Measurements from ENCODE around the gene CBX6. TPM values are rescaled to one million over a fixed set of nuclear protein-coding genes. Genes with fewer than 3 reads are reported as not detected.
"Not testable (repeated sequence)": the region's sequence is repeated elsewhere in the genome, so short reads cannot be mapped to it uniquely, and the experiment has no call there.

Gene CBX6
- total RNA-seq: 16.0 TPM

DNA sequence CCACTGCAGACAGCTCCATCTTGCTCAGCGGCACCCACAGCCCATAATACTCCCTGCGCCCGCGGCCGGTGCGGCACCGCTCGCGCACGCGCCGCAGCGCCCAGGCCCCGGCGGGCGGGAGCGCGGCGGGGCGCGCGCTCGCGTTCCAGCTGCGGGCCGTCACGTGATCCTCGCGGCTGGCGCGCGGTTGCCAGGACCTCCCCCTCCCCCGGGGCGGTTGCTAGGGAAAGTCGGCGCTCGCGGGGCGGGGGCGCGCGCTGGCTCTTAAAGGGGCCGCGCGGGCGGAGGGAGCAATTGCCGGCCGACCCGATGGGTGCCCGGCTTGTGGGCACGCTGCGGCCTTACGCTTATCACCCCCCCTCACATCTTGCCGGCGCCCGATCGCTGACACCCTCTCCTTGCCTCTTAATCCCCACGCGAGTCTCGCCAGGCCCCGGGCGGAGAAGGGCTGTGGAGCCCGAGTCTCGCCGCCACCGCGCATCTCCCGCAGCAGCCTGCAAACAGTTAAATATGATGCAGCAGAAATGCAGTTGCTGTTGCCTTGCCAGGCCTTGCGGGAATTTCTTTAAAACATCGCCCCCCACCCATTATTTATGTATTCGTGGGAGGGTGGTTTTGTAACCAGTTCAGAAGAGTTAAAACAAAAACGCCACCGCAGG is at the start of gene CBX6:
CBX6 (minus strand) TSS at position 45 of the 659 bp plus-strand sequence; CDS start at position 19, 26 bp downstream.
- ATAC-seq (peak; percentile 85), DNase-seq (ENCODE audit: low spot score) (peak; percentile 95)

DNA sequence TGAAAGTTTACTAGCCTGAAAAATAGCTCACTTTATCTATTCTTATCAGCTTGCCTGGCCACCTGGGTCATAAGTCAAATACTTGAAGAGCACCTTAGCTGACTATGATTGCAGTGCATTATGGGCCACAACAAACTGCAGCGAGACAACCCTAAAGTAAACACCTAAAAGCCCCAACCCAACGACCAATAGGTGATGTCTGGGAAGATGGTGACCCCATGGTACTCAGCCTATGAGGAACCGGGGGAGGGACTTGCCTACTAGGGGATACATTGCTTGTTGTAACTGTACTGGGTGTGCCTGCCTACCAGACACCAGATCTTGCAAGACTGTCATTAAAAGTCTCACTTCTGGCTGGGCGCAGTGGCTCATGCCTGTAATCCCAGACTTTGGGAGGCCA is 49.8 kb upstream of the CBX6 start:
- DNase-seq (ENCODE audit: low spot score): no peak
- no peak for ATAC-seq

DNA sequence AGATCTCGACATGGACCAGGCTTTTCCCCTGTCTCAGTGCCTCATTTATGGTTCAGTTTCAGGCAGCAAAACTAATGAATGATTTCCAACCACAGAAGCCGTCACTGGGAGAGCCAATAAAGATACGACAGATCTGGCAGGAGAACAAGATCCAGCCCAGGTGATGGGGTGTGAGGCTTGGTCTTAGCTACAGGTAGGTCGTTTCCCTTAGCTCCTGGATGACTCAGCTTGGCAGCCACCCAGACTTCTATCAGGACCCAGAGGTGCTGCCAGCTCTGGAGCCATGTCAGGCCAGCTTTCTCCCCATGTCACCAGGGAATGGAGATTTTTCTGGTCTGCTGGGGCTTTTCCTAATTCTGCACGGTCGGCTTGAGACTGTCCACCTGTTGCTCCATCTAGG is 49.1 kb upstream of the CBX6 start:
- ATAC-seq (no peak), DNase-seq (ENCODE audit: low spot score) (no peak)

- ATAC-seq (no peak), DNase-seq (ENCODE audit: low spot score) (no peak)
Observed at GRCh38 chr22:38919631-38920190, 47.7 kb upstream of the CBX6 start.

- no peak for ATAC-seq
Observed at GRCh38 chr22:38911434-38911833, 39.4 kb upstream of the CBX6 start.

DNA sequence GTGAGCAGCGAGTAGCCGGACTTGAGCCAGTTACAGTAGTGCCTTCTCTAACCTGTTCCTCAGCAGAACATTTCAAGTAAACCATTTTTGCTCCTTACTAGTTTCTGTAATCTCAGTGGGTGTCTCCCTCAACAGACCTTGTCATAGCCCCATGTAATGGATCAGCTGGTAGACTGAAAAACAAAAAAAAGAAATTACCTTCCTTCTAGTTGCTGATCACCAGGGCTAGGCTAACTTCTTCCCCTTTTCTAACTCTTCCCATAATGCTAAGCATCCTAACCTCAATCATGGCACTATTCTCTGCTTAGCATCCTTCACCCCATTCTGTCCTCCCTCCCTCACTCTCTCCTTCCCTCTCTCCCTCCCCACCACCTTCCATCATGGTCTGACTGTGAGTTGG is 35.8 kb upstream of the CBX6 start:
- DNase-seq (ENCODE audit: low spot score): no peak
- no peak for ATAC-seq

More at GRCh38 chr22:38911434-38911833, 39.4 kb upstream of the CBX6 start:
- DNase-seq (ENCODE audit: low spot score): no peak

GRCh38 chr22:38906052-38906451 is 34.0 kb upstream of the CBX6 start:
- no peak for ATAC-seq

GRCh38 chr22:38904052-38904617 is 32.1 kb upstream of the CBX6 start:
- not testable (repeated sequence) for DNase-seq (ENCODE audit: low spot score); ATAC-seq

More at GRCh38 chr22:38906052-38906451, 34.0 kb upstream of the CBX6 start:
- DNase-seq (ENCODE audit: low spot score): no peak

DNA sequence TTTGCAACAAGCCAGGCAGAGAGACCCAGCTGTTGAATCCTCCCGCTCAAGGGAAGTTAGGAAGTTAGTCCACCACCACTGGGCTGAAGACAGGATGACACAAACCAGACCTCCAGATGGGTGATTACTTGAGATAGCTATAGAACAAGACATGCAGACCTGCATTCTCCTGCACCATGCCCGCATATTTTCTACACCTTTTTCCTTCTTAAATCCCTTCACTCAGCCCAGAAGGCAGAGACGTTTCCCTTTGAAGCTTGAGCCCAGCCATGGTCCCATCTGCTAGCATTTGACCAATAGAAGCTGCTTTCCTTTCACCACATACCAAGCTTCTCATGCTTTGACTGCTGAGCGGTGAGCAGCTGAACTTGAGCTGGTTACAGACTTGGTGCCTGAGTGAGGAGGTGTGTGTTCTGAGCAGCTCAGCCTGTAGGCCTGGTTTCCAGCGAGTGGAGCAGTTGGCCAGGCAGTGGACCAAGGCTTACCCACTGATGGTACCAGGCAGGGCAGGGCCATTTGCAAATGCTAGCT is 29.2 kb upstream of the CBX6 start:
- ATAC-seq (no peak), DNase-seq (ENCODE audit: low spot score) (no peak)

GRCh38 chr22:38900677-38901076 is 28.7 kb upstream of the CBX6 start:
- DNase-seq (ENCODE audit: low spot score) (no peak), ATAC-seq (no peak)

DNA sequence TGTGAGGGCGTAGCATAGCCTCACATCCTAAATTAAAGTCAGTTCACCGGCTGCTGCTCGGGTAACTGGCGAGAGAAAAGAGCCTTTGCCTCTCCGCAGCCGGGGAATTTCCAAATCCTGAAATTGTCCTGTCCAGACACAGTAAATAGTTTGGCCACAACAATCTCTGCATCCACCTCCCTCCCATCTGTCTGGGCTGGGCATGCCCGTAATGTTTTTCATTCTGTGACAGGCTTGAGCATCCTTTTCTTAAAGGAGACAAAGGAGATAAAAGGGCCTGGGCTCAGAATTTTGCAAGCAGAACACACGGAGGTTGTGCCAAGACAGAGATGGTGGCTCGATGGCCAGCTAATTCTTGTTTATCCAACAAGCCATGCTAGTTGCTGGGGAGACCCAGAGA is 19.2 kb upstream of the CBX6 start:
- DNase-seq (ENCODE audit: low spot score): no peak
- ATAC-seq: no peak

DNA sequence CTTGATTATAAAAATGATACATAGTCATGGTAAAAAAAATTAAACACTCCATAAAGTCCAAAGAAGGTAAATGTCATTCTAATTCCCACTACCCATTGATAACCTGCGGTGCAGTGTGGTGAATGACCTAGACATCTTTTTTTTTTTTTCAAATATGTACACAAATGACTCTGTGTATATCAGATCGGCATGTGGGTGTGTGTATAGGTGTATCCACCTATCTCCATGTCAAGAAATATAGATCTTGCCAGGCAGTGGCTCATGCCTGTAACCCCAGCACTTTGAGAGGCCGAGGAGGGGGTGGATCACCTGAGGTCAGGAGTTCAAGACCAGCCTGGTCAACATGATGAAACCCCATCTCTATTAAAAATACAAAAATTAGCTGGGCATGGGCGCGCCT is 18.4 kb upstream of the CBX6 start:
- DNase-seq (ENCODE audit: low spot score): no peak
- no peak for ATAC-seq

DNA sequence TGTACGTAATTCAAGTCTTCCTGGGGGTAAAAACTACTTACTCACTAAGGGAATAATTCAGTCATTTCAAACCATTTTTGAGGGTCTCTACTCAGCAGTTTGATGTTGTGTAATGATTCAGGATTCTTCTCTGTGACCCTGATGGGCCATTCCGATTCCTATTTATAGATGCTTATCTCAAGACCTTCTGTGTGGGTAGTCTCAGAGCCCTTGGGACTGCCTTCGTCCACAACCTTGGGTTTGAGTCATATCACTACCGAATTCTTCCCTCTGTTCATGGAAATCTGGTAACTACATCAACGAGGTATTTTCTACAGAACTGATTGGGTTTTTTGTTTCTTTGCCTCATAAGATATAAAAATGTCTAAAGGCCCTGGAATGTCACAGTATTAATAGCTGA is 14.3 kb upstream of the CBX6 start:
- no peak for ATAC-seq
- no peak for DNase-seq (ENCODE audit: low spot score)

- ATAC-seq: no peak
- no peak for DNase-seq (ENCODE audit: low spot score)
Observed at GRCh38 chr22:38882972-38883622, 11.1 kb upstream of the CBX6 start.

DNA sequence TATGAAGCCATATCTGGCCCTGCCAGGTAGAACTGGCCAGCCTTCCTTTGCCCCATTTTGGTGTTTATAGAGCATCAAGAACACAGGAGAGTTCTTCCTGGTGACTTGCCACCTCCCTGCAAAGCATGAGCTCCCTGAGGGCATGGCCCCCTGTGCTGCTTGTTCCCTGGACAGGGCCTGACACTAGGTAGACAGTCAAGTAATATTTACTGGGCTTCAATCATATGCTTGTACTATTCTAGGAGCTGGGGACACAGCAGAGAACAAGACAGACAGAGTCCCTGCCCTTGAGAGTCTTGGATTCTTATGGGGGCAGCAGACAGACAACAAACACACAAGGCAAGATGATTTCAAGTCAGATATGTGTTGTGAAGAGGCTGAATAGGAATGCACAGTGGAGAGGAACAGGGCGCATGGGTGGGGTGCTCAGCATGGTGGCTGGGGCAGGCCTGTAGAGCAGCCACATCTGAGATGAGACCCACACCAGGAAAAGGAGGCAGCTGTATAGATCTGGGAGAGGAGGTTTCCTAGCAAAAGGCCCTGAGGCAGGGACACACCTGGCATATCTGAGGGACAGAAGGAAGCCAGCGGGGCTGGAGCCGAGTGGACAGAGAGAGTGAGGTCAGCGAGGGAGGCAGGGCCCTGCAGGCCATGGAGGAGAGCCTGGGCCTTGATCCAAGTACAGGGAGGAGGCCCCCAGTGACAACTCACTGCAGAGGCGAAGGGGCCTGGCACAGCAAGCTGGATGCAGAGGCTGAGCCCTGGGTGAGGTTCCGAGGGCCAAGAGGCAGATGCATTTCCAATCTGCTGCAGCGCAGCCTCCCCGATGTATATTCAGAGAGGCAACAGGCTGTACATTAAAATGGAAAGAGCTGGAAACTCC is 10.2 kb upstream of the CBX6 start:
- ATAC-seq: no peak
- no peak for DNase-seq (ENCODE audit: low spot score)

- ATAC-seq (peak; percentile 83), DNase-seq (ENCODE audit: low spot score) (peak; percentile 75)
Observed at GRCh38 chr22:38881464-38881871, 9.5 kb upstream of the CBX6 start.

GRCh38 chr22:38879961-38880360 is 7.9 kb upstream of the CBX6 start:
- DNase-seq (ENCODE audit: low spot score): no peak
- ATAC-seq: no peak

DNA sequence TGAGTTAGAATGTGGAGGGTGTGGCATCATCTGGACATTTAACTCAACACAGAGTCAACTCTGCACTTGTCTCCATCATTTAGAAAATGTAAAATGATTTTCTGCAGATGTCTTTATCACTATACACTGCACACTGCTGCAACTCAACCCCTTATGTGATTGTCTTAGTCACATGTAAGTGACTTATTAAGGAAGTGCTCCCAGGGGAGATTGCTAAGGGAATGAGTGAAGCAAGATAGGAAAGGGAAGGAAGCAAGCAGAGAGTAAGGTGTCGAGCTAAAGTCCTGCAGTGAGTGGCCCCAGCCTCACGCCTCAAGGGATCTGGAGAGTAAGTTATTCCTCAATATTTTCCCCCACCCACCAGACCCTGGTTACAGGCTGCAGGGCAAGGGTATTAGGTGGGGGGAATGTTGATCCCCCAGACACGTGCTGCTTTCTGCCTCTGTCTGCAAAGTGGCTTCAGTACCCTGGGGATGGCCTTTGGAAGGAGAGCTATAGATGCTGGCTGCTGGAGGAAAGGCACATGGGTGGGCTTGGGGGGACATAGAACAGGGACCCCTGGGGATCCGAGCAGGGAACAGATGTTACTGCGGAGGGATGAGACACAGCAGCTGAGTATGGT is 7.2 kb upstream of the CBX6 start:
- no peak for DNase-seq (ENCODE audit: low spot score)
- ATAC-seq: no peak

- DNase-seq (ENCODE audit: low spot score) (no peak), ATAC-seq (no peak)
Observed at GRCh38 chr22:38878001-38878400, 6.0 kb upstream of the CBX6 start.

DNA sequence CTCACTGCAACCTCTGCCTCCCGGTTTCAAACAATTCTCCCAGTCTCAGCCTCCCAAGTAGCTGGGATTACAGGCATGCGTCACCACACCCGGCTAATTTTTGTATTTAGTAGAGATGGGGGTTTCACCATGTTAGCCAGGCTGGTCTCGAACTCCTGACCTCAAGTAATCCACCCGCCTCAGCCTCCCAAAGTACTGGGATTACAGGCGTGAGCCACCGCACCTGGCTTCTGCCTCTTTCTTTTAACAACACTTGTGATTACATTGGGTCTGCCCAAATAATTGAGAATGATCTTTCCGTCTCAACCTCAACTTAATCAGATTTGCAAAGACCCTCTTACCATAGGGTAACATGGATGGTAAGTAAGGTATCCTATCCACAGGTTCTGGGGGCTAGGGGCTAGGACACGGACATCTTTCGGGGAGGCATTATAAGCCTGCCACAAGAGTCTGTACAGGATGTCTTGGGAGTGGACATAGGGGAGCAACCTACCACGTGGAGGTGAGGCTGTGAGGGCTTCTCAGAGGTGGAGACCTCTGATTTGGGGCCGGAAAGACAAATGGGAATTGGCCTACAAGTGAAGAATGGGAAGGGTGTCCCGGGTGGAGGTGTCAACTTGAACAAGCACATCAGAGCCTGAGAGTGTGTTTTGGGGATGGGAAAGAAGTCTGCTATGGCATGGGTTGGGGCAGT is 2.7 kb upstream of the CBX6 start:
- ATAC-seq (no peak), DNase-seq (ENCODE audit: low spot score) (no peak)
